Osteoblast (primary cell): ENCODE data around the gene ZFAND3. TPM values are rescaled to one million over a fixed set of nuclear protein-coding genes. Genes with fewer than 3 reads are reported as not detected.
"Not testable (repeated sequence)": the region's sequence is repeated elsewhere in the genome, so short reads cannot be mapped to it uniquely, and the experiment has no call there.

Experiments
- DNase-seq: peaks from one replicate; pipeline ENCODE4 v3.0.0; 2011; ENCODE audit warnings: low spot score, mixed read lengths; ENCODE audit not compliant: insufficient read length; ENCODE audit errors: missing footprints
- H2AFZ ChIP-seq: 2 replicates; pipeline ENCODE4 v1.6.0; 2011; ENCODE audit warnings: mild to moderate bottlenecking, low read length
- H3K27ac ChIP-seq: 2 replicates; pipeline ENCODE4 v1.5.1; 2011; ENCODE audit warnings: mild to moderate bottlenecking, low read depth, low read length, moderate library complexity
- H3K27me3 ChIP-seq: 2 replicates; pipeline ENCODE4 v1.6.0; 2012; ENCODE audit warnings: mild to moderate bottlenecking, control low read depth, inconsistent platforms, low read length, moderate library complexity; ENCODE audit not compliant: insufficient read depth
- H3K36me3 ChIP-seq: 2 replicates; pipeline ENCODE4 v1.5.1; 2011; ENCODE audit warnings: mild to moderate bottlenecking, low read length, control low read depth, moderate library complexity; ENCODE audit not compliant: insufficient read depth
- H3K4me1 ChIP-seq: 2 replicates; pipeline ENCODE4 v1.5.1; 2011; ENCODE audit warnings: mild to moderate bottlenecking, low read length, control low read depth, moderate library complexity; ENCODE audit not compliant: insufficient read depth
- H3K4me2 ChIP-seq: 2 replicates; pipeline ENCODE4 v1.6.0; 2011; ENCODE audit warnings: mild to moderate bottlenecking, low read length; ENCODE audit not compliant: insufficient read depth
- H3K4me3 ChIP-seq: fragments of 200-600 bp; sonication (generic); 3 replicates; pipeline ENCODE4 v1.5.1; 2012; ENCODE audit warnings: mild to moderate bottlenecking, low read length, inconsistent platforms; ENCODE audit not compliant: insufficient read depth
- H3K79me2 ChIP-seq: 2 replicates; pipeline ENCODE4 v1.6.0; 2012; ENCODE audit warnings: mild to moderate bottlenecking, low read length, control low read depth, inconsistent platforms; ENCODE audit not compliant: insufficient read depth
- H3K9me3 ChIP-seq: 2 replicates; pipeline ENCODE4 v1.5.1; 2011; ENCODE audit warnings: low read depth, low read length, control low read depth
- H4K20me1 ChIP-seq: 2 replicates; pipeline ENCODE4 v1.6.0; 2012; ENCODE audit warnings: mild to moderate bottlenecking, low read length, control low read depth; ENCODE audit not compliant: insufficient read depth
- CTCF ChIP-seq: IDR thresholded peaks from 2 replicates; pipeline ENCODE4 v1.5.1; 2011; ENCODE audit warnings: mild to moderate bottlenecking, low read depth, low read length, moderate library complexity; ENCODE audit errors: extremely low read depth
- total RNA-seq: library from RNA; depleted of rRNA; stranded (reverse); fragments of >200 nt; gene quantifications from 2 replicates; pipeline ENCODE4 v1.2.3, GENCODE V29; 2012

Gene ZFAND3
- total RNA-seq, 1 donor: 27.1 TPM

- no peaks in the 10 kb centered on the region for H3K9me3 ChIP-seq
- H3K4me1 ChIP-seq: peaks cover 11% of the 10 kb centered on the region
- H3K4me2 ChIP-seq: no peak overlapping the region
- no peaks in the 10 kb centered on the region for H3K36me3 ChIP-seq
- no peak overlapping the region for H2AFZ ChIP-seq
- H4K20me1 ChIP-seq: peaks cover 63% of the 10 kb centered on the region
- no peak overlapping the region for H3K27ac ChIP-seq
- peaks cover 48% of the 10 kb centered on the region for H3K79me2 ChIP-seq
- no peaks in the 10 kb centered on the region for H3K27me3 ChIP-seq
- no peak for TF ChIP-seq CTCF
- no peak for DNase-seq
- H3K4me3 ChIP-seq: no peak overlapping the region
Observed at GRCh38 chr6:38117281-38117680, 297.8 kb downstream of the ZFAND3 start.

GRCh38 chr6:38118791-38119365, 299.4 kb downstream of the ZFAND3 start:
- no peak overlapping the region for H3K27ac ChIP-seq
- peaks cover 58% of the 10 kb centered on the region for H4K20me1 ChIP-seq
- no peak overlapping the region for H2AFZ ChIP-seq
- no peaks in the 10 kb centered on the region for H3K36me3 ChIP-seq
- H3K9me3 ChIP-seq: no peaks in the 10 kb centered on the region
- H3K79me2 ChIP-seq: peaks cover 45% of the 10 kb centered on the region
- no peak for DNase-seq
- no peak overlapping the region for H3K4me2 ChIP-seq
- H3K4me1 ChIP-seq: peaks cover 11% of the 10 kb centered on the region
- H3K4me3 ChIP-seq: no peak overlapping the region
- no peak for TF ChIP-seq CTCF
- no peaks in the 10 kb centered on the region for H3K27me3 ChIP-seq

- H3K9me3 ChIP-seq: no peaks in the 10 kb centered on the region
- no peaks in the 10 kb centered on the region for H3K36me3 ChIP-seq
- H3K27me3 ChIP-seq: no peaks in the 10 kb centered on the region
- H3K4me3 ChIP-seq: no peak overlapping the region
- H3K27ac ChIP-seq: no peak overlapping the region
- no peak for DNase-seq
- peaks cover 41% of the 10 kb centered on the region for H3K79me2 ChIP-seq
- H3K4me2 ChIP-seq: no peak overlapping the region
- peaks cover 52% of the 10 kb centered on the region for H4K20me1 ChIP-seq
- H3K4me1 ChIP-seq: peaks cover 11% of the 10 kb centered on the region
- H2AFZ ChIP-seq: no peak overlapping the region
- TF ChIP-seq CTCF: no peak
Observed at GRCh38 chr6:38119516-38119915, 300.0 kb downstream of the ZFAND3 start.

GRCh38 chr6:38124224-38124926, 304.8 kb downstream of the ZFAND3 start:
- not testable (repeated sequence) for H3K4me1 ChIP-seq, H3K27me3 ChIP-seq, H3K27ac ChIP-seq, H3K4me2 ChIP-seq, H3K36me3 ChIP-seq, H3K9me3 ChIP-seq, H3K4me3 ChIP-seq, DNase-seq, H2AFZ ChIP-seq
- peaks cover 52% of the 10 kb centered on the region for H3K79me2 ChIP-seq
- peaks cover 50% of the 10 kb centered on the region for H4K20me1 ChIP-seq
